ENCODE data around the gene ZNRF1. TPM values are rescaled to one million over a fixed set of nuclear protein-coding genes. Genes with fewer than 3 reads are reported as not detected.

Gene ZNRF1
- total and polyA plus RNA-seq, 2 of the 13 experiments (the other 11 are each of a cell fraction or from before 2014, with no cell fraction given): 43.9 to 58.7 TPM

DNA sequence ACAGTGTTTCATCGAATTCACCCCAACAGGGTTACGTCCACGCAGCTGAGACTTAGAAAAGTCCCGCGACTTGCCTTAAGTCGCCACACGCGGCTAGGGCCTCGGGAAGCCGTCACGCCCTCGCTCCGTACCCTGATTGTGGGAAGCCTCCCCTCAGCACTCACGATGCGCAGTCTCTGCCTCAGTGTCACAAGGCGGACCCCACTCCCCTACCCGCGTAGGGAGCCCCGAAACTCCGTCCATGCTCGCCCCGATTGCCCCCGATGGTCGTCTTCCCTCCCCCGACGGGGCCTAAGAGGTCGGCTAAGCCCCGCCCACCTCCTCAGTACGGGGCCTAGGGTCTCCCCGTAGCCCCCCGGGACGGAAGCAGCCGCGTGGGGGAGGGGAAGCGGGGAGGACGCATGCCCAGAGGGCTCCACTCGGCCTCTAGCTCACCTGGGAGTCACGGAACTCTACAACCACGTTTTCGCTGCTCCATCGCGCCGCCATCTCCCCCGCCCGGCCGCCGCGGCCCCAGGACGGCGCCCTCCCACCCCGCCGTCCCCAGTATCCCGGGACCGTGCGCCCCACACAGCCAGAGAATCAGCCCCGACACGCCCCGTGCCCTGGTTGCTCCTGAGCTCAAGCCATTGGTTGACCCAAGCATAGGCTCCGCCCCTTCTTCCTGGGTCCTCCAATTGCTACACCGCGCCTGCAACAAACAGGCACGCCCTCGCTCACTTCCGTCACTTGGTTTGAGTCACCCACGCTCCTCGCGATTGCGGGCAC lies 14.1 kb upstream of the ZNRF1 start, which contains the start of gene WDR59 (continued):
- TF ChIP-seq ZNF143 (CRISPR knock-in tag; IDR thresholded peaks at IDR 0.05) (peak; percentile 97; the same call in 1 of the 2 replicates), CREB1 (IDR thresholded peaks at IDR 0.05) (peak; percentile 88), CREB1 (CRISPR knock-in tag; IDR thresholded peaks at IDR 0.05) (peak; percentile 90), HDAC2 (CRISPR knock-in tag; IDR thresholded peaks at IDR 0.05) (peak; percentile 59), TCF12 (IDR thresholded peaks at IDR 0.05) (no peak), TCF12 (CRISPR knock-in tag; IDR thresholded peaks at IDR 0.05) (no peak), ZNF879 (CRISPR knock-in tag; IDR thresholded peaks at IDR 0.05) (0 out of 2 replicates have a peak, but pooled peaks have one; percentile 30), POLR2AphosphoS2 (IDR thresholded peaks at IDR 0.05; ENCODE audit: low read depth, low read length) (no peak), KLF11 (CRISPR knock-in tag; IDR thresholded peaks at IDR 0.05) (no peak), KAT8 (CRISPR knock-in tag; IDR thresholded peaks at IDR 0.05) (peak; percentile 50; the same call in 1 of the 2 replicates), SATB2 (CRISPR knock-in tag; IDR thresholded peaks at IDR 0.05) (no peak), NONO (IDR thresholded peaks at IDR 0.05) (no peak), NONO (CRISPR knock-in tag; conservative IDR thresholded peaks at IDR 0.05) (no peak; the same call in 1 of the 2 replicates), LCORL (IDR thresholded peaks at IDR 0.05) (no peak), LCORL (CRISPR knock-in tag; IDR thresholded peaks at IDR 0.05) (peak; percentile 66; the same call in 1 of the 2 replicates), ZFP62 (CRISPR knock-in tag; IDR thresholded peaks at IDR 0.05) (peak; percentile 56; the same call in 1 of the 2 replicates), EEA1 (CRISPR knock-in tag; IDR thresholded peaks at IDR 0.05; ENCODE audit: borderline replicate concordance) (no peak; the same call in 1 of the 2 replicates), ZNF225 (CRISPR knock-in tag; IDR thresholded peaks at IDR 0.05) (no peak; the same call in 1 of the 2 replicates), POLR2G (IDR thresholded peaks at IDR 0.05; ENCODE audit: low read depth, low read length) (peak; percentile 89), TOPORS (CRISPR knock-in tag; IDR thresholded peaks at IDR 0.05) (peak; percentile 25; the same call in 1 of the 2 replicates), ZZZ3 (CRISPR knock-in tag; IDR thresholded peaks at IDR 0.05; ENCODE audit: borderline replicate concordance) (0 out of 2 replicates have a peak, but pooled peaks have one; percentile 40), ZNF781 (CRISPR knock-in tag; IDR thresholded peaks at IDR 0.05; ENCODE audit: borderline replicate concordance, not compliant biosample characterization) (peak; percentile 59), ZNF709 (CRISPR knock-in tag; IDR thresholded peaks at IDR 0.05) (peak; percentile 91), ZFP37 (CRISPR knock-in tag; IDR thresholded peaks at IDR 0.05; ENCODE audit: borderline replicate concordance) (0 out of 2 replicates have a peak, but pooled peaks have one; percentile 55), MZF1 (CRISPR knock-in tag; IDR thresholded peaks at IDR 0.05; ENCODE audit: borderline replicate concordance) (no peak)
- TF ChIP-seq, protein P1, sequence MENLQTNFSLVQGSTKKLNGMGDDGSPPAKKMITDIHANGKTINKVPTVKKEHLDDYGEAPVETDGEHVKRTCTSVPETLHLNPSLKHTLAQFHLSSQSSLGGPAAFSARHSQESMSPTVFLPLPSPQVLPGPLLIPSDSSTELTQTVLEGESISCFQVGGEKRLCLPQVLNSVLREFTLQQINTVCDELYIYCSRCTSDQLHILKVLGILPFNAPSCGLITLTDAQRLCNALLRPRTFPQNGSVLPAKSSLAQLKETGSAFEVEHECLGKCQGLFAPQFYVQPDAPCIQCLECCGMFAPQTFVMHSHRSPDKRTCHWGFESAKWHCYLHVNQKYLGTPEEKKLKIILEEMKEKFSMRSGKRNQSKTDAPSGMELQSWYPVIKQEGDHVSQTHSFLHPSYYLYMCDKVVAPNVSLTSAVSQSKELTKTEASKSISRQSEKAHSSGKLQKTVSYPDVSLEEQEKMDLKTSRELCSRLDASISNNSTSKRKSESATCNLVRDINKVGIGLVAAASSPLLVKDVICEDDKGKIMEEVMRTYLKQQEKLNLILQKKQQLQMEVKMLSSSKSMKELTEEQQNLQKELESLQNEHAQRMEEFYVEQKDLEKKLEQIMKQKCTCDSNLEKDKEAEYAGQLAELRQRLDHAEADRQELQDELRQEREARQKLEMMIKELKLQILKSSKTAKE (CRISPR knock-in tag; IDR thresholded peaks at IDR 0.05; ENCODE audit: borderline replicate concordance): no peak
- TF ChIP-seq, protein P2, sequence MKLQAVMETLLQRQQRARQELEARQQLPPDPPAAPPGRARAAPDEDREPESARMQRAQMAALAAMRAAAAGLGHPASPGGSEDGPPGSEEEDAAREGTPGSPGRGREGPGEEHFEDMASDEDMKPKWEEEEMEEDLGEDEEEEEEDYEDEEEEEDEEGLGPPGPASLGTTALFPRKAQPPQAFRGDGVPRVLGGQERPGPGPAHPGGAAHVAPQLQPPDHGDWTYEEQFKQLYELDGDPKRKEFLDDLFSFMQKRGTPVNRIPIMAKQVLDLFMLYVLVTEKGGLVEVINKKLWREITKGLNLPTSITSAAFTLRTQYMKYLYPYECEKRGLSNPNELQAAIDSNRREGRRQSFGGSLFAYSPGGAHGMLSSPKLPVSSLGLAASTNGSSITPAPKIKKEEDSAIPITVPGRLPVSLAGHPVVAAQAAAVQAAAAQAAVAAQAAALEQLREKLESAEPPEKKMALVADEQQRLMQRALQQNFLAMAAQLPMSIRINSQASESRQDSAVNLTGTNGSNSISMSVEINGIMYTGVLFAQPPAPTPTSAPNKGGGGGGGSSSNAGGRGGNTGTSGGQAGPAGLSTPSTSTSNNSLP (IDR thresholded peaks at IDR 0.05; ENCODE audit: low read depth, low read length): no peak
- TF ChIP-seq, protein P3, sequence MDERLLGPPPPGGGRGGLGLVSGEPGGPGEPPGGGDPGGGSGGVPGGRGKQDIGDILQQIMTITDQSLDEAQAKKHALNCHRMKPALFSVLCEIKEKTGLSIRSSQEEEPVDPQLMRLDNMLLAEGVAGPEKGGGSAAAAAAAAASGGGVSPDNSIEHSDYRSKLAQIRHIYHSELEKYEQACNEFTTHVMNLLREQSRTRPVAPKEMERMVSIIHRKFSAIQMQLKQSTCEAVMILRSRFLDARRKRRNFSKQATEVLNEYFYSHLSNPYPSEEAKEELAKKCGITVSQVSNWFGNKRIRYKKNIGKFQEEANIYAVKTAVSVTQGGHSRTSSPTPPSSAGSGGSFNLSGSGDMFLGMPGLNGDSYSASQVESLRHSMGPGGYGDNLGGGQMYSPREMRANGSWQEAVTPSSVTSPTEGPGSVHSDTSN (CRISPR knock-in tag; IDR thresholded peaks at IDR 0.05): no peak

Measured in HepG2 (cell line).